GM23248 (cell line): Measurements from ENCODE around the gene PLA2G4E.

Source experiments
- EZH2 ChIP-seq: fragments of 200-600 bp; sonication (generic); IDR thresholded peaks from 2 replicates; pipeline ENCODE4 v1.6.1; 2018; ENCODE audit warnings: antibody characterized with exemption, mild to moderate bottlenecking; ENCODE audit not compliant: insufficient read depth, poor library complexity, severe bottlenecking
- EZH2phosphoT487 ChIP-seq: fragments of 200-600 bp; sonication (generic); IDR thresholded peaks from 2 replicates; pipeline ENCODE4 v1.6.1; 2018; ENCODE audit warnings: antibody characterized with exemption, moderate library complexity, mild to moderate bottlenecking, low read depth; ENCODE audit not compliant: insufficient read depth

- no peak for TF ChIP-seq EZH2
- no peak for TF ChIP-seq EZH2phosphoT487
Measured at GRCh38 chr15:41982133-41982930, 38.5 kb downstream of the PLA2G4E start.
